ENCODE results near the gene ATP1B1. TPM values are rescaled to one million over a fixed set of nuclear protein-coding genes. Genes with fewer than 3 reads are reported as not detected.

Gene ATP1B1
- total and polyA plus RNA-seq, 2 of the 8 experiments (the other 6 are each of a cell fraction or from before 2014, with no cell fraction given) = 16.3 to 76.5 TPM

- WGBS, 2 experiments (ENCODE audit: extremely low coverage in 1 of 2, insufficient coverage in 1 of 2, insufficient read length in 1 of 2, insufficient replicate concordance in 2 of 2, low coverage in 1 of 2, low lambda C conversion rate in 2 of 2, missing lambda C conversion rate in 1 of 2) = 94% methylated on average over 4 of the region's 4 CpGs; no CpG with 5 or more reads in 1 of the 2 experiments
- ChIA-PET CTCF (ENCODE audit: partially characterized antibody) (interaction anchor here (0.5 to 1.6 kb wide), 4 partner anchors 9 to 405 kb away, joined by 3 to 6 read pairs (median 4); no protein-coding TSS in a partner anchor), POLR2A (ENCODE audit: partially characterized antibody) (no interaction called here)
- Histone ChIP-seq H3K4me1 (replicated peaks in 1 of 4; ENCODE audit: control insufficient read depth in 3 of 4, insufficient read depth in 4 of 4, low read length in 3 of 4) (no peaks in the 10 kb centered on the region), H3K79me1 (ENCODE audit: low read depth, low read length) (no peaks in the 10 kb centered on the region), H2AFZ (ENCODE audit: low read length) (no peak overlapping the region), H3K14ac (ENCODE audit: insufficient read length) (no peak overlapping the region), H2BK120ac (replicated peaks; ENCODE audit: low read depth, low read length) (no peak overlapping the region), H4K5ac (ENCODE audit: insufficient read length, low read depth, low read length) (no peak overlapping the region), H4K20me1 (replicated peaks in 1 of 2; ENCODE audit: control insufficient read depth in 1 of 2, insufficient read depth in 2 of 2, low read length in 2 of 2) (no peaks in the 10 kb centered on the region), H3K27me3 (replicated peaks in 1 of 4; ENCODE audit: control insufficient read depth in 3 of 4, extremely low read depth in 1 of 4, insufficient read depth in 3 of 4, low read length in 3 of 4) (no peaks in the 10 kb centered on the region), H3K9ac (replicated peaks in 1 of 4; ENCODE audit: extremely low read depth in 1 of 4, low read depth in 3 of 4, low read length in 3 of 4) (no peak overlapping the region), H2BK20ac (ENCODE audit: low read length) (no peak overlapping the region), H3K23ac (ENCODE audit: insufficient read length) (no peak overlapping the region), H3K4me3 (ENCODE audit: extremely low read depth in 1 of 4, insufficient read depth in 2 of 4, low read depth in 3 of 4, low read length in 4 of 4) (no peak overlapping the region), H3K79me2 (ENCODE audit: control insufficient read depth in 1 of 2, insufficient read depth in 2 of 2, low read length in 2 of 2) (no peaks in the 10 kb centered on the region), H3K18ac (ENCODE audit: extremely low read depth, low read length) (no peak overlapping the region), H2BK5ac (ENCODE audit: low read depth, low read length) (no peak overlapping the region), H3K4ac (replicated peaks; ENCODE audit: insufficient read length, low read depth, low read length) (no peak overlapping the region), H4K91ac (replicated peaks; ENCODE audit: insufficient read length, low read length) (no peak overlapping the region), H3K56ac (replicated peaks; ENCODE audit: insufficient read length, low read depth, low read length) (no peak overlapping the region), H2BK12ac (ENCODE audit: low read depth, low read length) (no peak overlapping the region), H3K9me3 (ENCODE audit: insufficient read depth in 2 of 2, low read depth in 1 of 2, low read length in 1 of 2) (peaks cover 0 to 3% of the 10 kb centered on the region in 2 experiments; a peak in 2 of 4 replicates), H3K27ac (ENCODE audit: low read depth, low read length) (no peak overlapping the region), H4K8ac (ENCODE audit: extremely low read depth, insufficient read depth, low read length) (no peak overlapping the region), H3K4me2 (ENCODE audit: insufficient read depth in 1 of 2, low read depth in 2 of 2, low read length in 2 of 2) (no peak overlapping the region), H3K23me2 (ENCODE audit: low read depth, low read length) (no peaks in the 10 kb centered on the region), H2BK15ac (ENCODE audit: low read length) (no peak overlapping the region), H2AK5ac (ENCODE audit: low read depth, low read length) (no peak overlapping the region), H3K36me3 (ENCODE audit: control insufficient read depth in 2 of 4, insufficient read depth in 4 of 4, low read length in 3 of 4) (no peaks in the 10 kb centered on the region)
- FAIRE-seq (no peak), DNase-seq (ENCODE audit: low read depth in 1 of 2, low spot score in 2 of 2) (no peak)
- TF ChIP-seq SUZ12 (IDR thresholded peaks at IDR 0.05; ENCODE audit: low read length) (no peak), CHD2 (IDR thresholded peaks at IDR 0.05; ENCODE audit: low read length) (no peak), TCF12 (IDR thresholded peaks at IDR 0.05; ENCODE audit: low read depth, low read length) (no peak), NANOG (IDR thresholded peaks at IDR 0.05; ENCODE audit: insufficient read depth, low read depth, low read length, poor library complexity, severe bottlenecking) (no peak), USF2 (IDR thresholded peaks at IDR 0.05; ENCODE audit: low read length) (no peak), CHD1 (IDR thresholded peaks at IDR 0.05; ENCODE audit: low read depth, low read length) (no peak), CBX8 (IDR thresholded peaks at IDR 0.05; ENCODE audit: borderline replicate concordance, low read depth, low read length) (no peak), YY1 (IDR thresholded peaks at IDR 0.05; ENCODE audit: low read depth, low read length) (no peak), GTF2F1 (IDR thresholded peaks at IDR 0.05; ENCODE audit: borderline replicate concordance, low read depth, low read length) (no peak), RFX5 (IDR thresholded peaks at IDR 0.05; ENCODE audit: borderline replicate concordance, low read depth, low read length) (no peak), RAD21 (IDR thresholded peaks at IDR 0.05 in 1 of 2, conservative IDR thresholded peaks at IDR 0.05 in 1 of 2; ENCODE audit: low read depth in 2 of 2, low read length in 2 of 2) (no peak)
Measured at GRCh38 chr1:169060919-169061639, 45.4 kb upstream of the ATP1B1 start.

Data from H1 (cell line).